Stimulated activated CD4-positive, alpha-beta T cell treated with anti-CD3 and anti-CD28 coated beads, Interleukin-1b, Interleukin-23, amount 100 ng/mL, for 24 hours (primary cell): ENCODE results near the gene SPHKAP.
"Not testable (repeated sequence)": the region's sequence is repeated elsewhere in the genome, so short reads cannot be mapped to it uniquely, and the experiment has no call there.

Source experiments
- DNase-seq, 4 experiments: peaks; one replicate each; pipeline ENCODE4 v3.0.0-alpha.2; 2020; ENCODE audit warnings: low read depth in 4 of 4, low spot score in 1 of 4

Gene SPHKAP, protein sequence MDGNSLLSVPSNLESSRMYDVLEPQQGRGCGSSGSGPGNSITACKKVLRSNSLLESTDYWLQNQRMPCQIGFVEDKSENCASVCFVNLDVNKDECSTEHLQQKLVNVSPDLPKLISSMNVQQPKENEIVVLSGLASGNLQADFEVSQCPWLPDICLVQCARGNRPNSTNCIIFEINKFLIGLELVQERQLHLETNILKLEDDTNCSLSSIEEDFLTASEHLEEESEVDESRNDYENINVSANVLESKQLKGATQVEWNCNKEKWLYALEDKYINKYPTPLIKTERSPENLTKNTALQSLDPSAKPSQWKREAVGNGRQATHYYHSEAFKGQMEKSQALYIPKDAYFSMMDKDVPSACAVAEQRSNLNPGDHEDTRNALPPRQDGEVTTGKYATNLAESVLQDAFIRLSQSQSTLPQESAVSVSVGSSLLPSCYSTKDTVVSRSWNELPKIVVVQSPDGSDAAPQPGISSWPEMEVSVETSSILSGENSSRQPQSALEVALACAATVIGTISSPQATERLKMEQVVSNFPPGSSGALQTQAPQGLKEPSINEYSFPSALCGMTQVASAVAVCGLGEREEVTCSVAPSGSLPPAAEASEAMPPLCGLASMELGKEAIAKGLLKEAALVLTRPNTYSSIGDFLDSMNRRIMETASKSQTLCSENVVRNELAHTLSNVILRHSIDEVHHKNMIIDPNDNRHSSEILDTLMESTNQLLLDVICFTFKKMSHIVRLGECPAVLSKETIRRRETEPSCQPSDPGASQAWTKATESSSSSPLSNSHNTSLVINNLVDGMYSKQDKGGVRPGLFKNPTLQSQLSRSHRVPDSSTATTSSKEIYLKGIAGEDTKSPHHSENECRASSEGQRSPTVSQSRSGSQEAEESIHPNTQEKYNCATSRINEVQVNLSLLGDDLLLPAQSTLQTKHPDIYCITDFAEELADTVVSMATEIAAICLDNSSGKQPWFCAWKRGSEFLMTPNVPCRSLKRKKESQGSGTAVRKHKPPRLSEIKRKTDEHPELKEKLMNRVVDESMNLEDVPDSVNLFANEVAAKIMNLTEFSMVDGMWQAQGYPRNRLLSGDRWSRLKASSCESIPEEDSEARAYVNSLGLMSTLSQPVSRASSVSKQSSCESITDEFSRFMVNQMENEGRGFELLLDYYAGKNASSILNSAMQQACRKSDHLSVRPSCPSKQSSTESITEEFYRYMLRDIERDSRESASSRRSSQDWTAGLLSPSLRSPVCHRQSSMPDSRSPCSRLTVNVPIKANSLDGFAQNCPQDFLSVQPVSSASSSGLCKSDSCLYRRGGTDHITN (N-terminal part only)

DNA sequence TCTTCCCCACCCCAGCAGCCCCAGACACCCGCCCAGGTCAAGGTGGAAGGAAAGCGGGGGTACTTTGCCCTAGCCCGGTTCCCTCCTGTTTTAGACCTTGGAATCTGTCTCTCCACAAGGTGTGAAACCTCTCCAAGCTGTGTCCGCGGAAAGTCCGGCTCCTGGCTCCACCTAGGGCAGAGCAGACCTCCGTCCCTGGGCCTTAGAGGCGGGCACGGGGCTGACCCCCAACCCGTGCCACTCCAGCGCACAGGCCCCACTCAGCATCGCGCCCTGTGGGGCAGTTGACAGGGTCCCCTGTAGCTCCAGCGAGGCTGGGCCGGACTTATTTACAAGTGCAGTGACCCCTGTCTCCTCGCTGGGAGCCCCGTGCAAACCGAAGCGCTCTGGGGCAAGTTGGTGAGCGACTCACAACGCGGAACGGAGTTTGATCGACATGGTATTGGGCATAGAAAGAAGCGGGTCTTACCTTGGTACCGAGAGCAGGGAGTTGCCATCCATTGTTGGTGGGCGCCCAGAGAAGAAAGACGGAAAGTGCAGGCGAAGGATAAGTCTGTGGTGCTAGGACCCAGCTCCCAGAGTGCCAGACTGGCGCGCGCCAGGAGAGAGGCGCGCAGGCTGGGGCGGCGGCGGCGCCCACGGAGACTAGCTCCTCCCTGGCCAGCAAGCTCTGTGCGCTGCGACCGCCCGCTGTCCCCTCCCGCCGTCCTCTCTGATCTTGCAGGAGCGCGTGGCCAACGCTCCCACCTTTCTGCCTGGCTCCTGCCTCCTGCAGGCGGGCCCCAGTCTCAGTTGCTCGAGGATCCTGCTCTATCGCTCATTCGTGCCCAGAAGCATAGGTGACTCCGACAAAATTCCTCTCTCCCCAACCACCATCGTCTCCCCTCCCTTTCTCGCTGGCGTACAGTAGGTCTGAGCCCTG lies at the start of gene SPHKAP:
SPHKAP (minus strand) TSS at position 590 of the 922 bp plus-strand sequence; CDS start at position 501, 89 bp downstream.
- no peak for DNase-seq

DNA sequence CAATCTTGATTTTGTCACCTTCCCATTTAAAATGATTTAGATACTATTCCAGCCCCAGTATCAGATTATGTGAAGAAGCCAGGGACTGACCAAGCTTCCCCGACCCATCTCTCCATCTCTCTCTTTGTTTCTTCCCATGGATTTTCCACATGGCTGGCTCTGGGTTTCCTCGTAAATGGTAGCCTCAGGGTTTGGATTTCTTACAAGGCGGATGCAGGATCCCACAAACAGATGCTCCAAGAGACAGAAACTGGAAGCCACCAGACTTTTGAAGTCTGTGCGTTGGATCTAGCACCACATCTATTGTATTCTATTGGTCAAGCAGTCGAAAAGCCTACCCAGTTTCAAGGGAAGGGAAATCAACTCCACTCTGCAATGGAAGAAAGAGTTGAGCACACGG lies 46.0 kb upstream of the SPHKAP start:
- no peak for DNase-seq

DNA sequence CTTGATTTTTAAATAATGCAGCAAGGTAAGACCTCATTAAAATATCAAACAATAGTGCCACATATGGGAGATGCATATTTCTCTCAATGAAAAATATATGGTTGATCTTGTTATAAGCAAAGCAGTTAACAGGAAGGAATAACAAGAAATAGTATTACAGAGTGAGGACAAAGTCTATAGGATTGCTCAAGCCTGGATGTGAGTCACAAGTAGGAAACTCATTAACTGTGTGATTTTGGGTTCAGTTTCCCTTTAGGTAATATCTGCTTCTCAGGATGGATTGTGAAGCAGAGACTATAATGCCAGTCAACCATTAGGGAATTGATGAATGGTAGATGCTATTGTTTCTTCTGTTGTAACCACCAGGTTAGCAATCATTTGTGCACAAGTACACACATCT lies 42.9 kb upstream of the SPHKAP start:
- no peak for DNase-seq

DNA sequence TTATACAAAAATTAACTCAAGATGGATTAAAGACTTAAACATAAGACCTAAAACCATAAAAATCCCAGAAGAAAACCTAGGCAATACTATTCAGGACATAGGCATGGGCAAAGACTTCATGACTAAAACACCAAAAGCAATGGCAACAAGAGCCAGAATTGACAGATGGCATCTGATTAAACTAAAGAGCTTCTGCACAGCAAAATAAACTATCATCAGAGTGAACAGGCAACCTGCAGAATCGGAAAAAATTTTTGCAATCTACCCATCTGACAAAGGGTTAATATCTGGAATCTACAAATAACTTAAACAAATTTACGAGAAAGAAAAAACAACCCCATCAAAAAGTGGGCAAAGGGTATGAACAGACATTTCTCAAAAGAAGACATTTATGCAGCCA lies 37.1 kb upstream of the SPHKAP start:
- not testable (repeated sequence) for DNase-seq

DNA sequence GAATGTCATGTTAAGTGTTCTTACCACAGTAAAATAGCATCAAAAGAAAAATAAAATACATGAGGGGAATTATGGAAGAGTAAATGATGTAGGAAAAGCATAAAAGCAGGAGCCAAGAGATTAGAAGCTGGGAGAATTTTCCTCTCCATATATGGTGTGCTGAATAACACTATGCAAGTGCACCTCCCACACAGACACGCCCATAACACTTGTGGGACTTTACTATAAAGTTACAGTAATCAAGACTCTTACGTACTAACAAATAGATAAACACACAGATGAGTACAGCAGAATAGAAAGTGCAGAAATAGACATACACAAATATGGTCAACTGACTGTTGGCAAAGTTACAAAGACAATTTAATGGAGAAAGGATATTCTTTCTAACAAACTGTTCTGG lies 16.0 kb upstream of the SPHKAP start:
- no peak for DNase-seq

DNA sequence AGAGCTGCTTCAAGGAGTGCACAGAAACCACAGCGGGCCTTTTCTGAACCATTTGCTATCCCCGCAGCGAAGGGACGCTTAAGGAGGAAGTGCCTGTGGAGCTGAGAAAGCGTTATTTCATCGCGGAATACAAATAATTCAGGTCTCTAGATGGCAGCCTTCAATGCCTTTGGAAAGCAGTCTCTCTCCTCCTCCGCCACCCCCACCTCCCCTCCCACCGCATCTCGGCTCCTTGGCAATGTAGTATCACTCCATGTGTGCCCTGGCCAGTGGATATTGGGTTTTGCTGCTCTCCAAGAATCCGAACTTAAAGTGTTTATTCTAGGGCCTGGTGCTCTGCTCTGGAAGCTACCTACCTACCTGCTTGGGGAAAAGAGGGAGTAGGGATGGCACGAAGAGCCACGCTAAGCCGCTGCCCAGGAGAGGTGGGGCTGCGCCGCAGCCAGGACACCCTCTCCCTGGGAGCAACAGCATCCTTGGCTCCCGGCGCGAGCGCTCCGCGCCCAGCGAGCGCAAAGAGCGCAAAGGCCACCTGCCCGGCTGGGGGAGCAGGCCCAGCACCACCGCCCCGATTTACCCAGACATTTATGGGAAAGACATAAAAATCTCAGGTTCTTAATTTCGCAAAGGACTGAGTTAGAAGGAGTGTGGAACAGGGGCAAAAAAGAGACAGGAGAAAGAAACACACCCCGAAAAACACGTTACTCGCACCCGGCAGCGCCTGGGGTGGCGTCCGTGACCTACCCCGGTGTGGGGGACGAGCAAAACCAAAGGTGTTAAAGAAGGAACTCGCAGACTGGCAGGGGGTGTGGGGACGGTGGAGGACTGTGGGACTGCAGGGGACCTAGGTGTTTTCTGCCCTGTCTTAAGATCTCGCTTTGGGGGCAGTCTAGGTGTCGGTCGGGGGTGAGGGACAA lies 1.0 kb downstream of the SPHKAP start:
- no peak for DNase-seq

DNA sequence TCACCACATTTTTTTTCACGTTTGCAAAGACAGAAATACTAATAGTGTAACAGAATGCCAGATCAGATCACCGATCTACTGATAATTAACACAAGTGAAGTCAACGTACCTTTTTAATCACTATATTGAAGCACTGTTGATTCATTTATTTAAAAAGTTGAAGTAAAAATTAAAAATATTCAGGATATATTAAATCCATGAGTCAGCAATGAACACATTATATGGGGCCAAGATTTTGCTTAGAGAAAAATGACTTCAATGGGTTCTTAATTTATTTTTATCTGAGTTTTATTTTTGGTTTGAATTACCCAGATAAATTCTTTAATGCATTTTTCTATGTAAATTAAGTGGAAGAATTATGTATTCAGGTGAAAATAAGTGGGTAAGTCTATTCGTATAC lies 14.2 kb downstream of the SPHKAP start:
- DNase-seq = no peak

DNA sequence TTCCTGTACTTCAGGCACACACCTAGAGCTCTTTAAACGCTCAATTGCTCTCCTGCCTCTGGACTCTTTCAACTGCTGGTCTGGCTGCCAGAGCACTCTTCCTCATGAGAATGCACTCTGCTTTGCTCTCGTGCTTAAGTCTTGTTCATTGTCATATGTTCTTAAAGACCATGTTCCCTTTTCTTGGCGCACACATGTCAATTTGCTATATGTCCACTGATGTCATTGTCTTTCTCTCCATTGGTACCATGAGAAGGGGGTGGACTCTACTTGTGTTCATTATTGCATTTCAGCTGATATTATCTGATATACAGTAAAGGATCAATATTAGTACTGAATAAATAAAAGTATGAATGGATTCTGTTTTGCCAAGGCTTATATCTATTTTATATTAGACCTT lies 16.8 kb downstream of the SPHKAP start:
- no peak for DNase-seq

DNA sequence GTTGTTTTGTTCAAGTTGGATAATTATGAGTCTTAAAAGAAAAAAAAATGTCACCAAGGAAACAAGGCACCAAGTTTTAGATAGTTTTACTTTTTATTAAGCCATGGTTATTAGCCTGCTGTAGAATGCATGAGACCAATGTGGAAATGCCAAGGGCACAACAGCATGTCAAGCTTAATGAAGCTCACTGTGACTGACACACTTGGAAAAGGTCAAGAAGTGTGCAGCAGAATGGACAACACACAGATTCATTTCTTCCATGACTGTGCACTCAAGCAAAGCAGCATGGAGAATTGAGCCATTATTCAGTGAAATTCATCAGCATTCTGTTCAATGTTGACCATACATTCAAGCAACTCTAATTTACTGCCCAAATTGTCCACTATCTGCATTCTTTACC lies 23.6 kb downstream of the SPHKAP start:
- DNase-seq = no peak

DNA sequence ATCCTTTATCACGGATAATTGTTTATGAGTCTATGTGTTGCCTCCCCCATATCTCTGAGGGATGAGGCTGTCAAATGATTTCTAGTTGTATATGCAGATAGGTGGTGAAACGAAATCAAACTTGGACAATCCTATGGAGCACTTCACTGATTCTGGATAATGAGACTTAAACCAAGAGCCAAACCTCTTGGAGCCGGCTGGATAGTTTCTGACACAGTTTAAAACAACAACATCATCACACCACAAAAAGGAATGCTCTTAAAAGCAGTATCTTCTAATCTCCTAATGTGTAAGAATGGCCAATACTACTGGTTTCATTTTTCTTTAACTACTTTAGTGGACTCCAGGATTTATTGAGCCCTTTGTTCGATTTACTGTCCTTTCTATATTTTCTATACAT lies 36.5 kb downstream of the SPHKAP start:
- no peak for DNase-seq

DNA sequence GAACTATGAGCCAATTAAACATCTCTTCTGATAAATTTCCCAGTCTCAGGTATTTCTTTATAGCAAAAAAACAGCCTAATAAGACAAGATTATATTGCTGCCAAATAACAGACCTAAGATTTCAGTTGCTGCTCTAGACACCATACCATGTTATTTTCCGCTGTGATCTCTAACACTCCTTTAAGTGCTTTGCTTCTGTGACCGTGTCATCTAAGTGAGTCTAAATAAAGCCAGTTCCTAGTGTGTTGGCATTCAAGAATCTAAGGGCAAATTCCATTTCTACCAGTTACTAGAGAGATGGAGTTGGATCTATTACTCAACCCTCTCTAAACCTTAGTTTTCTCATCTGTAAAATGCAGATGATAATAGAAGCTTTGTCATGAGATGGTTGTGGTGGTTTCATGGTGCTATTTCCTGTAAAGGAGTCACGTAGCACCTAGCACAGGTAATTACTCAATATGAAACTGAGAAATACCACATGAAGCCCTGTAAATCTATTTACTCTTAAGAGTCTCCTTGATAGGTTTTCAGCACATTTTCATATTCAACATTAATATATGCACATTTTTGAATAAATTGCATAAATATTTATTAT lies 40.5 kb downstream of the SPHKAP start:
- DNase-seq = no peak

DNA sequence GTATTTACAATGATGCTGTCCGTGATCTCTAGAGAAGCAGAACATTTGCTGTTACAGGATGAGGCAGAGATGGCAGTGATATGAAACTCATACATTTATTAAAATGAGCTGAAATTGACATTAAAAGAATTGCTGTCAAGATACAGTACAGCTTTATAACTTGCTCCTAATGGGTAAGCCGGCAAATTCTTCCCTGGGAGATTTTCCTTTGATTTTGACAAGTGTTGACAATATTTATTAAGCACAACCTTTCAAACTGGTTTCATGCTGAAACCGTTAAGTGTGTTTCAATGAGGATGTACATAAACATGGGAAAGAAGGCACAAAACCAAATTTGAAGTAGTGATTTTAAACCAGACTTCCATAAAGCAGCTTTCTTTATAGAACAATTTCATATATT lies 45.5 kb downstream of the SPHKAP start:
- no peak for DNase-seq

DNA sequence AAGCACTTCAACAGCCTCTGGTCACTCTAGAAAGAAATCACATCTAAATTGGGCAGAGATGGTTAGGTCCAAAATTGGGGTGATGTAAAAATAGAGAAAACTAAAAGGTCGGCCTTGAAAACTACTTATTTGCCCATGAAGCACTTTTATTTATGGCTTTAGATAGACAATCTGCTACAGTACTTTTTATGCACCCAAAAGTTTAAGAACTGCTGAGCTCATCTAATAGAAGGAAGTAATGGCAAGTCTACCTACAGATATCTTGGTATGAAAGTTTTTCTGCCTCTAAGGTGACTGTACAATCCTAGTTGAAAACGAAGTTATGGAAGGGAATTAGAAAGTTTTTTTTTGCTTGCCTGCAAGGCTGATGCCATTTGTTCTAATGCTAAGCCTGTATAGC lies 46.2 kb downstream of the SPHKAP start:
- no peak for DNase-seq

DNA sequence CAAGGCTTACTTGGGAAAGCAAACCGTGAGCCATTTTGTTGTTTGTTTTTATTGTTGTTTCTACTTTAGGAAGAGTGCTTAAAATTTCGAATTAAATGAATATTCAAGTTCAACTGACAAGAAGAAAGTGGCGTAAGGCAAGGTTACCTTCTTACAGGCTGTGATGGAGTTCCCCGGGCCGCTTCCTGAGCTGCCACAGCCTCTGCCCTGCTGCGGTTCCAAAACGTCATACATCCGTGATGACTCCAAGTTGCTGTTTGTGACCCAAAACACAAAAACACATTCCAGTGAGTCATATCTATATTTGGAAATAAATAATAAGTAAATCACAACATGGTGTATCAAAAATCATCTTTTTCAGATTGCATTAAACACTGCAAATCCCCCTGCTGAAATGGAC lies 49.7 kb downstream of the SPHKAP start:
- DNase-seq = no peak

DNA sequence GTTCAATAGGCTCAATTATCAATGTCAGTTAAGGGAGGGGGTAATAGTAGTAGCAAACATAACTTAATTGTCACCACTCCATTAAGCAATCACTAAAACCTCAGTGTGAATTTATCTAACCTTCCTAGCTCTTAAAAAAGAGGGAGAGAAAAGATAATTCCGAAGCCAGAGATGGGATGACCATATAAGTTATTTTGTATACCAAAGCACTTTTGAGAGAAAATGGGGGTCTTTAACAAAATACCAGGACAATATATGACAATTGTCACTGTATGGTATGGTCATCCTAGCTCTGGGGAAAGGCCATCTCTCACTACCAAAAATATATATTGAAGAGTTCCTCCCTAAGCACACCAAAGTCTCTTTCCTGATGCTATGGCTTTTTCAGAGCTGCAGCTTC lies 55.1 kb downstream of the SPHKAP start:
- DNase-seq = no peak

DNA sequence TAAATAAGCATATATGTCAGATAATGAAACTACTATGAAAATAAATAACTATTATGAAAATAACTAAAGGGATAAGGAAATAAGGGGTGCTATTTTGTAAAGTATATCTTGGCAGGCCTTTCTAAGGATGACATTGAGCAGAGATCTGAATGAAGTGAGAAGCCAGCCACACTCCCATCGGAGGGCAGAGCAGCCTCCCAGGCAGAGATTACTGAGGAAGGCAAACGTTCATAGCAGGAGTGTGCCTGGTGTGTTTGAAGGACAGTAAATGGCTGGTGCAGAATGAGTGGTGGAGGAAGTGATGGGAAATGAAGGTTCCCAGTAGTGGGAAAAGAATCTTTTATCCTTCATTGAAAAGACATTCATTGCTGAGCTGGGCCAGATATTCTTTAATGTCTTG lies 62.5 kb downstream of the SPHKAP start:
- no peak for DNase-seq

DNA sequence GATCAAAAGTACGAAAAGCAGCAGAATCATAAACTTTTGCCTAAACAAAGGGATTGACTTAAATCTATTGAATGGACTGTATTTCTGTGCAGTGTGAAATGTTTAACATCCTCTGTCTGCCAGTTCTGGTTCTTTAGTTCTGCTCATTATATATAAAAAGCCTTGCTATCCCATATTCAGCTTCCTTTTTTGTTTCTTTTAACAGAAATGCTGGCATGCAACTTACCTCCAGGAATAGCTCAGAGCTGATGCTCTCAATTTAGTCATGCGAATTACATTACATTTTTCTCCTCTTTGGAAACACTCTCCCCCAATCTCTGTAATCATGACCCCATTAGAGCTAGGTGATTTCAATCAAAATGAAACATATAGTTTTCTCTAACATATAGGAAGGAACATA lies 73.6 kb downstream of the SPHKAP start:
- no peak for DNase-seq

DNA sequence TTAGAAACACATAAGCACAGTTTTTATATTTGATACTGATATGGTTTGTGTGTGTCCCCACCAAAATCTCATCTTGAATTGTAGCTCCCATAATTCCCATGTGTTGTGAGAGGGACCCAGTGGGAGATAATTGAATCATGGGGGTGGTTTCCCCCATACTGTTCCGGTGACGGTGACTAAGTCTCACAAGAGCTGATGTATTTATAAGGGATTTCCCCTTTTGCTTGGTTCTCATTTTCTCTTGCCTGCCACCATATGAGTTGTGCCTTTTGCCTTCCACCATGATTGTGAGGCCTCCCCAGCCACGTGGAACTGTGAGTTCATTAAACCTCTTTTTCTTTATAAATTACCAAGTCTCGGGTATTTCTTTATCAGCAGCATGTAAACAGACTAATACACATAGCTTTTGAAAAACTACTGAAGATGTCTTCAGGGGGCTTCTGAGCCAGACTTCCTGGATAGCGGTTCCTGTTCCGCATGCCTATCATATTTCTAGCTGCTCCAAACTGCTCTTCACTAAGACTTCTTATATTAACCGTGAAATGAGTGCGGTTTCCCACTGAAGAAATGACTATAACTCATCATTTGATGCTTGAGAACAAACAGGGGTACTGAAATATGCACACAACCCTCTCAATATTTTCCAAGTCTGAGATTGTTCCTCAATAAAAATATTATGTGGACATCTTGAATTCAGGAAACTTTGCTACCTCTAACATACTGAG lies 75.8 kb downstream of the SPHKAP start:
- no peak for DNase-seq
